K562 (cell line): ENCODE measurements around the gene ARHGDIB. TPM values are rescaled to one million over a fixed set of nuclear protein-coding genes. Genes with fewer than 3 reads are reported as not detected.

Experiments used
- ATAC-seq: fragments of 200-7000 bp; cut with Tn5 transposase; 3 replicates; pipeline ENCODE4 v1.9.1; 2020; ENCODE audit warnings: moderate library complexity
- BruUV-seq: library from RNA; stranded (reverse); fragments of 400-500 nt; replicated peaks from 2 replicates; lab custom pipeline; 2021; lab: Mats Ljungman, UMichigan
- CTCF ChIA-PET: fragments of 300-600 bp; formaldehyde crosslinking; extraction: SDS; loops from one replicate; lab custom pipeline; 2021; ENCODE audit warnings: low intra/inter-chr PET ratio; lab: Yijun Ruan, JAX
- POLR2A ChIA-PET: fragments of 300-600, 350-650 bp; sonication (Branson Sonifier 250); formaldehyde crosslinking; extraction: SDS; loops from one replicate; lab custom pipeline; 2021; ENCODE audit warnings: antibody characterized with exemption, inconsistent platforms; lab: Yijun Ruan, JAX
- DNase-seq, 4 experiments: peaks; one replicate each; pipeline versions ENCODE4 v3.0.0 to v3.0.0-alpha.2; 2011 to 2018; ENCODE audit warnings: low spot score in 3 of 4, mixed read lengths in 3 of 4; ENCODE audit errors: extremely low read depth in 1 of 4
- FAIRE-seq: peaks from 2 replicates; lab custom pipeline; 2011; peaks lifted over from hg19 to GRCh38; lab: Jason Lieb, UNC
- H2AFZ ChIP-seq: 2 replicates; pipeline ENCODE4 v1.6.0; 2011; ENCODE audit warnings: low read depth, low read length, control low read depth, inconsistent platforms
- H3K27ac ChIP-seq: fragments of 200-600 bp; 3 replicates; pipeline ENCODE4 v1.8.0; 2011; ENCODE audit warnings: low read depth, mild to moderate bottlenecking, control low read depth, inconsistent platforms, low read length, moderate library complexity, mixed read lengths; ENCODE audit errors: extremely low read depth
- H3K27me3 ChIP-seq, 2 experiments: fragments of 300-600 bp in 1 of 2; 2 replicates in 1 of 2; 3 replicates in 1 of 2; pipeline versions ENCODE4 v1.6.0 to v1.8.0; 2011; ENCODE audit warnings: inconsistent platforms in 2 of 2, low read length in 2 of 2, mild to moderate bottlenecking in 1 of 2, mixed read lengths in 1 of 2, moderate library complexity in 1 of 2; ENCODE audit not compliant: control insufficient read depth in 2 of 2, insufficient read depth in 2 of 2
- H3K36me3 ChIP-seq: fragments of 300-600 bp; 3 replicates; pipeline ENCODE4 v1.8.0; 2011; ENCODE audit warnings: mild to moderate bottlenecking, low read length, inconsistent platforms; ENCODE audit not compliant: control insufficient read depth, insufficient read depth
- H3K4me1 ChIP-seq, 2 experiments: fragments of 200-600 bp in 1 of 2; replicated peaks in 1 of 2; 2 replicates in 1 of 2; 3 replicates in 1 of 2; pipeline versions ENCODE4 v1.5.1 to v1.8.0; 2011; ENCODE audit warnings: inconsistent platforms in 2 of 2, low read length in 2 of 2, mild to moderate bottlenecking in 1 of 2, mixed read lengths in 1 of 2, moderate library complexity in 1 of 2; ENCODE audit not compliant: control insufficient read depth in 2 of 2, insufficient read depth in 2 of 2
- H3K4me2 ChIP-seq: 2 replicates; pipeline ENCODE4 v1.6.1; 2011; ENCODE audit warnings: low read length, control low read depth, inconsistent platforms, mixed read lengths; ENCODE audit not compliant: insufficient read depth
- H3K4me3 ChIP-seq: fragments of 200-600 bp; sonication (generic), shearing (Covaris generic); 2 replicates; pipeline ENCODE4 v1.5.1; 2016; ENCODE audit warnings: control low read depth, inconsistent platforms
- H3K79me2 ChIP-seq: fragments of 200-600 bp; 3 replicates; pipeline ENCODE4 v1.8.0; 2011; ENCODE audit warnings: low read length, inconsistent platforms; ENCODE audit not compliant: control insufficient read depth, insufficient read depth
- H3K9ac ChIP-seq, 2 experiments: 2 replicates each; pipeline versions ENCODE4 v1.6.0 to v1.6.1; 2011; ENCODE audit warnings: low read depth in 2 of 2, low read length in 2 of 2, control low read depth in 1 of 2, inconsistent platforms in 1 of 2, mild to moderate bottlenecking in 1 of 2, mixed read lengths in 1 of 2; ENCODE audit not compliant: insufficient read depth in 1 of 2
- H3K9me1 ChIP-seq: one replicate; pipeline ENCODE4 v1.6.0; 2011; ENCODE audit warnings: inconsistent platforms, mild to moderate bottlenecking, low read length, moderate library complexity; ENCODE audit not compliant: control insufficient read depth, insufficient read depth
- H3K9me3 ChIP-seq: replicated peaks from 2 replicates; pipeline ENCODE4 v1.5.1; 2011; ENCODE audit warnings: low read depth, low read length, inconsistent platforms; ENCODE audit not compliant: control insufficient read depth, insufficient read depth
- H4K20me1 ChIP-seq: replicated peaks from 2 replicates; pipeline ENCODE4 v1.6.1; 2011; ENCODE audit warnings: low read length, inconsistent platforms, mixed read lengths; ENCODE audit not compliant: control insufficient read depth, insufficient read depth
- C11orf30 ChIP-seq: fragments of 450-650 bp; IDR thresholded peaks from 2 replicates; pipeline ENCODE4 v1.6.1; 2016; ENCODE audit warnings: low read depth, mild to moderate bottlenecking
- MAFG ChIP-seq: fragments of 450-650 bp; conservative IDR thresholded peaks from 2 replicates; pipeline ENCODE4 v1.6.1; 2016; ENCODE audit warnings: missing genetic modification characterization, missing compliant biosample characterization
- RAD51 ChIP-seq: fragments of 450-650 bp; IDR thresholded peaks from 2 replicates; pipeline ENCODE4 v1.7.1; 2016; ENCODE audit warnings: low read depth, mild to moderate bottlenecking, borderline replicate concordance
- SAP30 ChIP-seq: fragments of 200-600 bp; sonication (generic); IDR thresholded peaks from 2 replicates; pipeline ENCODE4 v1.6.1; 2012; ENCODE audit warnings: borderline replicate concordance, low read depth, mild to moderate bottlenecking, moderate library complexity, low read length, control low read depth, inconsistent platforms; ENCODE audit not compliant: insufficient read depth, poor library complexity, severe bottlenecking
- SIN3A ChIP-seq, 2 experiments: fragments of 150-350 bp in 1 of 2; IDR thresholded peaks; 2 replicates each; pipeline ENCODE4 v1.6.1; 2011 to 2016; ENCODE audit warnings: borderline replicate concordance in 2 of 2, low read depth in 2 of 2, low read length in 2 of 2, mild to moderate bottlenecking in 2 of 2, moderate library complexity in 2 of 2; ENCODE audit not compliant: control insufficient read depth in 1 of 2
- U2AF2 ChIP-seq: fragments of 200-400 bp; formaldehyde crosslinking; optimal IDR thresholded peaks from 2 replicates; pipeline ENCODE3; 2017; ENCODE audit warnings: low read depth, mild to moderate bottlenecking, low read length
- WGBS: fragments of 100-300 bp; shearing (Covaris generic); methylation state at CpG from one replicate; pipeline ENCODE4 v1.1.6; 2016; ENCODE audit warnings: low coverage, mixed read lengths; ENCODE audit not compliant: insufficient coverage; ENCODE audit errors: missing lambda C conversion rate; 5-methylcytosine and 5-hydroxymethylcytosine counted together
- in situ Hi-C: fragments of 300-500 bp; cut with MboI; formaldehyde crosslinking; loops from 4 replicates; pipeline ENCODE4 v1.15.0; 2018; ENCODE audit warnings: inconsistent platforms, mixed read lengths
- intact Hi-C: fragments of 100-400 bp; cut with micrococcal nuclease; formaldehyde crosslinking; loops from 2 replicates; pipeline ENCODE4 v1.14.2; 2022
- polyA plus RNA-seq, 8 experiments: library from polyadenylated mRNA; depleted of rRNA in 4 of 8; stranded (reverse) in 5 of 8; unstranded in 3 of 8; fragments of >200 nt; fragmentation: Nextera tagmentation in 2 of 8; fragmentation: Illumina TruSeq in 1 of 8; extraction: Ambion mirVana in 2 of 8; extraction: Trizol in 1 of 8; gene quantifications; 2 replicates each; pipeline versions ENCODE4 v1.2.1 to v1.2.3, GENCODE V29; 2011 to 2014; ENCODE audit warnings: inconsistent platforms in 1 of 8, missing spikeins in 1 of 8
- total RNA-seq, 7 experiments: library from RNA; depleted of rRNA in 6 of 7; stranded (reverse); fragments of >200 nt in 6 of 7; fragmentation: Illumina TruSeq in 2 of 7; extraction: Trizol in 2 of 7; gene quantifications; 2 replicates each; pipeline versions ENCODE4 v1.2.1 to v1.2.3, GENCODE V29; 2011 to 2021; ENCODE audit warnings: low replicate concordance in 1 of 7

ARHGDIB gene
- total and polyA plus RNA-seq, 9 of the 15 experiments (the other 6 are each of a cell fraction or from before 2014, with no cell fraction given): 9.5 to 204 (median 116) TPM

GRCh38 chr12:14957551-14958168 lies 3.7 kb downstream of the ARHGDIB start:
- Histone ChIP-seq H3K9ac (no peak overlapping the region), H3K27me3 (no peaks in the 10 kb centered on the region), H4K20me1 (no peaks in the 10 kb centered on the region), H3K9me3 (no peaks in the 10 kb centered on the region), H3K4me1 (no peaks in the 10 kb centered on the region; a peak in 2 of 5 replicates), H3K9me1 (no peaks in the 10 kb centered on the region), H3K4me2 (no peak overlapping the region), H3K36me3 (no peaks in the 10 kb centered on the region), H2AFZ (no peak overlapping the region), H3K27ac (no peak overlapping the region)
- CTCF ChIA-PET: no interaction called here
- no peak for FAIRE-seq
- in situ Hi-C loops (loop anchor here (25.0 kb wide), 1 partner anchor 745 kb away; no protein-coding TSS in a partner anchor), intact Hi-C loops (no loop called here)
- ATAC-seq: no peak
- no peak for DNase-seq
- no peak for TF ChIP-seq U2AF2
- no peak for TF ChIP-seq C11orf30
- TF ChIP-seq MAFG: no peak
- no peak for TF ChIP-seq RAD51
- no peak for TF ChIP-seq SIN3A (IDR thresholded peaks at IDR 0.05; ENCODE audit: borderline replicate concordance in 2 of 2, control insufficient read depth in 1 of 2, low read depth in 2 of 2, low read length in 2 of 2)
- TF ChIP-seq SAP30: no peak
- TF ChIP-seq, all 486 proteins: peak for 0
- Histone ChIP-seq H3K79me2 (no peaks in the 10 kb centered on the region), H3K4me3 (no peak overlapping the region)
- POLR2A ChIA-PET: no interaction called here
- WGBS: 53% methylated on average over 4 of the region's 5 CpGs
- no TSS peak for BruUV-seq
